ENCODE results near the gene CNIH4.

DNA sequence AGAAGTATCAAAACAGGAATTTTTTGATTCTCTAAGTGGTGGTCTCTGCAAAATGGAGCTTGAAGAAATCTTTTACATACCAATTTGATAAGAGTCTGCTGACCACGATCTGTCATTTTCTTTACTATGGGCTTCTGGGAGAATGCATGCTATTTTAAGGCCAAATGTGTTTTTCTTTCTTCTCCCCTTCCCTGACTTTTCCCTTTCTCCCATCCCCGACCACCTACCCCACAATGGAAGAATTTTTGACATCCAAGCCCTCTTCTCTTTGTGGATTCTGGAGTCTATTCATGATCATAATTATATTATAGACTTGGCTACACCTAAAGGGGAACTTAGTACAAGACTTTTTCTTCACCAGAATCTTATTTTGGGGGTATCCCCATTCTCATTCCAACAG is 31.3 kb downstream of the CNIH4 start:
- TF ChIP-seq, protein P1, sequence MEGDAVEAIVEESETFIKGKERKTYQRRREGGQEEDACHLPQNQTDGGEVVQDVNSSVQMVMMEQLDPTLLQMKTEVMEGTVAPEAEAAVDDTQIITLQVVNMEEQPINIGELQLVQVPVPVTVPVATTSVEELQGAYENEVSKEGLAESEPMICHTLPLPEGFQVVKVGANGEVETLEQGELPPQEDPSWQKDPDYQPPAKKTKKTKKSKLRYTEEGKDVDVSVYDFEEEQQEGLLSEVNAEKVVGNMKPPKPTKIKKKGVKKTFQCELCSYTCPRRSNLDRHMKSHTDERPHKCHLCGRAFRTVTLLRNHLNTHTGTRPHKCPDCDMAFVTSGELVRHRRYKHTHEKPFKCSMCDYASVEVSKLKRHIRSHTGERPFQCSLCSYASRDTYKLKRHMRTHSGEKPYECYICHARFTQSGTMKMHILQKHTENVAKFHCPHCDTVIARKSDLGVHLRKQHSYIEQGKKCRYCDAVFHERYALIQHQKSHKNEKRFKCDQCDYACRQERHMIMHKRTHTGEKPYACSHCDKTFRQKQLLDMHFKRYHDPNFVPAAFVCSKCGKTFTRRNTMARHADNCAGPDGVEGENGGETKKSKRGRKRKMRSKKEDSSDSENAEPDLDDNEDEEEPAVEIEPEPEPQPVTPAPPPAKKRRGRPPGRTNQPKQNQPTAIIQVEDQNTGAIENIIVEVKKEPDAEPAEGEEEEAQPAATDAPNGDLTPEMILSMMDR (IDR thresholded peaks at IDR 0.05): no peak
- TF ChIP-seq POLR2A (IDR thresholded peaks at IDR 0.05): no peak

Measured in uterus (tissue), 2 donors.